K562 (cell line): ENCODE results near the gene CHRM4. TPM values are rescaled to one million over a fixed set of nuclear protein-coding genes. Genes with fewer than 3 reads are reported as not detected.

Experiments
- CREM ChIP-seq: IDR thresholded peaks from 2 replicates; pipeline ENCODE4 v1.6.1; 2014; ENCODE audit warnings: antibody characterized with exemption, low read depth
- HDAC6 ChIP-seq: IDR thresholded peaks from 2 replicates; pipeline ENCODE4 v1.6.1; 2012; ENCODE audit warnings: low read depth, mild to moderate bottlenecking, control low read depth, inconsistent platforms, low read length, moderate library complexity
- JUND ChIP-seq, 2 experiments: IDR thresholded peaks; 2 replicates in 1 of 2; 3 replicates in 1 of 2; pipeline ENCODE4 v1.6.1; 2011; ENCODE audit warnings: borderline replicate concordance in 2 of 2, low read depth in 2 of 2, low read length in 2 of 2, improper control_type of control experiment in 1 of 2, missing biosample characterization in 1 of 2, missing genetic modification characterization in 1 of 2, missing genetic modification reagents in 1 of 2
- KDM2B ChIP-seq: fragments of 250-450 bp; sonication (Bioruptor Pico); IDR thresholded peaks from 2 replicates; pipeline ENCODE4 v1.8.0; 2021; ENCODE audit warnings: mild to moderate bottlenecking, moderate library complexity
- RFX5 ChIP-seq: IDR thresholded peaks from 2 replicates; pipeline ENCODE4 v1.6.1; 2011; ENCODE audit warnings: low read depth, mild to moderate bottlenecking, improper control_type of control experiment, low read length
- SIRT6 ChIP-seq: IDR thresholded peaks from one replicate; pipeline ENCODE4 v1.6.1; 2012; ENCODE audit warnings: low read depth, mild to moderate bottlenecking, control low read depth, inconsistent platforms, low read length, moderate library complexity
- SMAD1 ChIP-seq: fragments of 150-350 bp; IDR thresholded peaks from 2 replicates; pipeline ENCODE4 v1.6.1; 2014; ENCODE audit warnings: low read length, low read depth; ENCODE audit not compliant: partially characterized antibody
- SMARCA4 ChIP-seq: fragments of 450-650 bp; IDR thresholded peaks from 2 replicates; pipeline ENCODE4 v1.6.1; 2016
- ZBTB8A ChIP-seq: fragments of 450-650 bp; IDR thresholded peaks from 2 replicates; pipeline ENCODE4 v1.6.1; 2018; ENCODE audit warnings: mild to moderate bottlenecking, moderate library complexity; ENCODE audit not compliant: partially characterized antibody
- ZNF766 ChIP-seq: fragments of 200-800 bp; sonication (Bioruptor generic); conservative IDR thresholded peaks from 2 replicates; pipeline ENCODE4 v1.6.1; 2016; ENCODE audit warnings: missing genetic modification characterization, missing compliant biosample characterization
- ZSCAN29 ChIP-seq: fragments of 450-650 bp; IDR thresholded peaks from 2 replicates; pipeline ENCODE4 v1.6.1; 2017
- polyA plus RNA-seq, 8 experiments: library from polyadenylated mRNA; depleted of rRNA in 4 of 8; stranded (reverse) in 5 of 8; unstranded in 3 of 8; fragments of >200 nt; fragmentation: Nextera tagmentation in 2 of 8; fragmentation: Illumina TruSeq in 1 of 8; extraction: Ambion mirVana in 2 of 8; extraction: Trizol in 1 of 8; gene quantifications; 2 replicates each; pipeline versions ENCODE4 v1.2.1 to v1.2.3, GENCODE V29; 2011 to 2014; ENCODE audit warnings: inconsistent platforms in 1 of 8, missing spikeins in 1 of 8
- total RNA-seq, 7 experiments: library from RNA; depleted of rRNA in 6 of 7; stranded (reverse); fragments of >200 nt in 6 of 7; fragmentation: Illumina TruSeq in 2 of 7; extraction: Trizol in 2 of 7; gene quantifications; 2 replicates each; pipeline versions ENCODE4 v1.2.1 to v1.2.3, GENCODE V29; 2011 to 2021; ENCODE audit warnings: low replicate concordance in 1 of 7
- TF ChIP-seq, protein P1 (sequence below): fragments of 450-650 bp; IDR thresholded peaks from 2 replicates; pipeline ENCODE4 v1.6.1; 2016; ENCODE audit warnings: low read depth
- TF ChIP-seq, protein P2 (sequence below): sonication (generic); formaldehyde crosslinking; IDR thresholded peaks from 2 replicates; pipeline ENCODE4 v1.8.0; 2022; ENCODE audit warnings: mild to moderate bottlenecking, low read depth, missing genetic modification reagents
- TF ChIP-seq, protein P3 (sequence below): sonication (generic); formaldehyde crosslinking; IDR thresholded peaks from 2 replicates; pipeline ENCODE4 v1.8.0; 2022; ENCODE audit warnings: mild to moderate bottlenecking, missing genetic modification reagents
- TF ChIP-seq, protein P4 (sequence below), 2 experiments: fragments of 450-650 bp; IDR thresholded peaks; 2 replicates each; pipeline ENCODE4 v1.6.1; 2016

The CHRM4 gene
- total and polyA plus RNA-seq, 9 of the 15 experiments (the other 6 are each of a cell fraction or from before 2014, with no cell fraction given) = 0.22 to 1.3 (median 0.40) TPM; not detected in 2

- TF ChIP-seq, protein P1, sequence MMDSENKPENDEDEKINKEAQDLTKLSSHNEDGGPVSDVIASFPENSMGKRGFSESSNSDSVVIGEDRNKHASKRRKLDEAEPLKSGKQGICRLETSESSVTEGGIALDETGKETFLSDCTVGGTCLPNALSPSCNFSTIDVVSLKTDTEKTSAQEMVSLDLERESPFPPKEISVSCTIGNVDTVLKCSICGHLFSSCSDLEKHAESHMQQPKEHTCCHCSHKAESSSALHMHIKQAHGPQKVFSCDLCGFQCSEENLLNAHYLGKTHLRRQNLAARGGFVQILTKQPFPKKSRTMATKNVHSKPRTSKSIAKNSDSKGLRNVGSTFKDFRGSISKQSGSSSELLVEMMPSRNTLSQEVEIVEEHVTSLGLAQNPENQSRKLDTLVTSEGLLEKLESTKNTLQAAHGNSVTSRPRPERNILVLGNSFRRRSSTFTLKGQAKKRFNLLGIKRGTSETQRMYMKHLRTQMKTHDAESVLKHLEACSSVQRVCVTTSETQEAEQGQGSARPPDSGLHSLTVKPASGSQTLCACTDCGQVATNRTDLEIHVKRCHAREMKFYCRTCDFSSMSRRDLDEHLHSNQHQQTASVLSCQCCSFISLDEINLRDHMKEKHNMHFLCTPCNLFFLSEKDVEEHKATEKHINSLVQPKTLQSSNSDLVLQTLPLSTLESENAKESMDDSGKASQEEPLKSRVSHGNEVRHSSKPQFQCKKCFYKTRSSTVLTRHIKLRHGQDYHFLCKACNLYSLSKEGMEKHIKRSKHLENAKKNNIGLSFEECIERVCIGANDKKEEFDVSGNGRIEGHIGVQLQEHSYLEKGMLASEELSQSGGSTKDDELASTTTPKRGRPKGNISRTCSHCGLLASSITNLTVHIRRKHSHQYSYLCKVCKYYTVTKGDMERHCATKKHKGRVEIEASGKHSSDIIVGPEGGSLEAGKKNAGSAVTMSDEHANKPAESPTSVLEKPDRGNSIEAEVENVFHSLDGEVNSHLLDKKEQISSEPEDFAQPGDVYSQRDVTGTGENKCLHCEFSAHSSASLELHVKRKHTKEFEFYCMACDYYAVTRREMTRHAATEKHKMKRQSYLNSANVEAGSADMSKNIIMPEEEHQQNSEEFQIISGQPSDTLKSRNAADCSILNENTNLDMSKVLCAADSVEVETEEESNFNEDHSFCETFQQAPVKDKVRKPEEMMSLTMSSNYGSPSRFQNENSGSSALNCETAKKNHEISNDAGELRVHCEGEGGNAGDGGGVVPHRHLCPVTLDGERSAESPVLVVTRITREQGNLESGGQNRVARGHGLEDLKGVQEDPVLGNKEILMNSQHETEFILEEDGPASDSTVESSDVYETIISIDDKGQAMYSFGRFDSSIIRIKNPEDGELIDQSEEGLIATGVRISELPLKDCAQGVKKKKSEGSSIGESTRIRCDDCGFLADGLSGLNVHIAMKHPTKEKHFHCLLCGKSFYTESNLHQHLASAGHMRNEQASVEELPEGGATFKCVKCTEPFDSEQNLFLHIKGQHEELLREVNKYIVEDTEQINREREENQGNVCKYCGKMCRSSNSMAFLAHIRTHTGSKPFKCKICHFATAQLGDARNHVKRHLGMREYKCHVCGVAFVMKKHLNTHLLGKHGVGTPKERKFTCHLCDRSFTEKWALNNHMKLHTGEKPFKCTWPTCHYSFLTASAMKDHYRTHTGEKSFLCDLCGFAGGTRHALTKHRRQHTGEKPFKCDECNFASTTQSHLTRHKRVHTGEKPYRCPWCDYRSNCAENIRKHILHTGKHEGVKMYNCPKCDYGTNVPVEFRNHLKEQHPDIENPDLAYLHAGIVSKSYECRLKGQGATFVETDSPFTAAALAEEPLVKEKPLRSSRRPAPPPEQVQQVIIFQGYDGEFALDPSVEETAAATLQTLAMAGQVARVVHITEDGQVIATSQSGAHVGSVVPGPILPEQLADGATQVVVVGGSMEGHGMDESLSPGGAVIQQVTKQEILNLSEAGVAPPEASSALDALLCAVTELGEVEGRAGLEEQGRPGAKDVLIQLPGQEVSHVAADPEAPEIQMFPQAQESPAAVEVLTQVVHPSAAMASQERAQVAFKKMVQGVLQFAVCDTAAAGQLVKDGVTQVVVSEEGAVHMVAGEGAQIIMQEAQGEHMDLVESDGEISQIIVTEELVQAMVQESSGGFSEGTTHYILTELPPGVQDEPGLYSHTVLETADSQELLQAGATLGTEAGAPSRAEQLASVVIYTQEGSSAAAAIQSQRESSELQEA = peak; percentile 61; the same call in 1 of the 2 replicates
- no peak for TF ChIP-seq SMARCA4
- TF ChIP-seq ZNF766 (CRISPR knock-in tag) = no peak
- peak; percentile 1; the same call in 1 of the 2 replicates for TF ChIP-seq CREM
- no peak for TF ChIP-seq HDAC6
- TF ChIP-seq ZBTB8A = no peak
- TF ChIP-seq ZSCAN29 = no peak
- TF ChIP-seq, protein P2, sequence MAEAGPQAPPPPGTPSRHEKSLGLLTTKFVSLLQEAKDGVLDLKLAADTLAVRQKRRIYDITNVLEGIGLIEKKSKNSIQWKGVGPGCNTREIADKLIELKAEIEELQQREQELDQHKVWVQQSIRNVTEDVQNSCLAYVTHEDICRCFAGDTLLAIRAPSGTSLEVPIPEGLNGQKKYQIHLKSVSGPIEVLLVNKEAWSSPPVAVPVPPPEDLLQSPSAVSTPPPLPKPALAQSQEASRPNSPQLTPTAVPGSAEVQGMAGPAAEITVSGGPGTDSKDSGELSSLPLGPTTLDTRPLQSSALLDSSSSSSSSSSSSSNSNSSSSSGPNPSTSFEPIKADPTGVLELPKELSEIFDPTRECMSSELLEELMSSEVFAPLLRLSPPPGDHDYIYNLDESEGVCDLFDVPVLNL (CRISPR knock-in tag) = peak; percentile 79; the same call in 1 of the 2 replicates
- TF ChIP-seq, protein P3, sequence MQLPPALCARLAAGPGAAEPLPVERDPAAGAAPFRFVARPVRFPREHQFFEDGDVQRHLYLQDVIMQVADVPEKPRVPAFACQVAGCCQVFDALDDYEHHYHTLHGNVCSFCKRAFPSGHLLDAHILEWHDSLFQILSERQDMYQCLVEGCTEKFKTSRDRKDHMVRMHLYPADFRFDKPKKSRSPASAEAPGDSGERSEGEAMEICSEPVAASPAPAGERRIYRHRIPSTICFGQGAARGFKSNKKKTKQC (CRISPR knock-in tag) = peak; percentile 20; the same call in 1 of the 2 replicates
- TF ChIP-seq SMAD1 = no peak
- 0 out of 2 replicates have a peak, but pooled peaks have one; percentile 9 for TF ChIP-seq JUND (IDR thresholded peaks at IDR 0.05; ENCODE audit: borderline replicate concordance, low read depth, low read length)
- no peak for TF ChIP-seq JUND (tag; IDR thresholded peaks at IDR 0.05; ENCODE audit: borderline replicate concordance, low read depth, low read length)
- TF ChIP-seq RFX5 = no peak
- no peak for TF ChIP-seq SIRT6
- 0 out of 2 replicates have a peak, but pooled peaks have one; percentile 56 for TF ChIP-seq KDM2B (CRISPR knock-in tag)
- TF ChIP-seq, protein P4, sequence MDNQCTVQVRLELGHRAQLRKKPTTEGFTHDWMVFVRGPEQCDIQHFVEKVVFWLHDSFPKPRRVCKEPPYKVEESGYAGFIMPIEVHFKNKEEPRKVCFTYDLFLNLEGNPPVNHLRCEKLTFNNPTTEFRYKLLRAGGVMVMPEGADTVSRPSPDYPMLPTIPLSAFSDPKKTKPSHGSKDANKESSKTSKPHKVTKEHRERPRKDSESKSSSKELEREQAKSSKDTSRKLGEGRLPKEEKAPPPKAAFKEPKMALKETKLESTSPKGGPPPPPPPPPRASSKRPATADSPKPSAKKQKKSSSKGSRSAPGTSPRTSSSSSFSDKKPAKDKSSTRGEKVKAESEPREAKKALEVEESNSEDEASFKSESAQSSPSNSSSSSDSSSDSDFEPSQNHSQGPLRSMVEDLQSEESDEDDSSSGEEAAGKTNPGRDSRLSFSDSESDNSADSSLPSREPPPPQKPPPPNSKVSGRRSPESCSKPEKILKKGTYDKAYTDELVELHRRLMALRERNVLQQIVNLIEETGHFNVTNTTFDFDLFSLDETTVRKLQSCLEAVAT (IDR thresholded peaks at IDR 0.05) = no peak
Observed at GRCh38 chr11:46389450-46390330, 1.9 kb downstream of the CHRM4 start (continued).
